Measurements from ENCODE around the gene LYRM9. TPM values are rescaled to one million over a fixed set of nuclear protein-coding genes. Genes with fewer than 3 reads are reported as not detected.

LYRM9 gene
- total RNA-seq, 4 donors from 2014 or later = 12.3 to 35.4 (median 15.2) TPM

- no peak for DNase-seq (ENCODE audit: low spot score in 2 of 2)
- Histone ChIP-seq H3K27me3 (no peaks in the 10 kb centered on the region), H3K27ac (no peak overlapping the region), H3K4me3 (no peak overlapping the region), H3K9me3 (no peaks in the 10 kb centered on the region), H3K36me3 (no peaks in the 10 kb centered on the region), H3K4me1 (no peaks in the 10 kb centered on the region)
- no peak for TF ChIP-seq POLR2AphosphoS5 (IDR thresholded peaks at IDR 0.05)
- TF ChIP-seq POLR2A (IDR thresholded peaks at IDR 0.05) = no peak
- TF ChIP-seq CTCF (IDR thresholded peaks at IDR 0.05) = no peak
- TF ChIP-seq EP300 (IDR thresholded peaks at IDR 0.05) = no peak
Observed at GRCh38 chr17:27938241-27938640, 45.1 kb upstream of the LYRM9 start.

- H3K9me3 ChIP-seq = no peaks in the 10 kb centered on the region
- WGBS = 87% methylated on average over 8 of the region's 8 CpGs
- H3K4me3 ChIP-seq = no peak overlapping the region
- no peaks in the 10 kb centered on the region for H3K27me3 ChIP-seq
- H3K4me1 ChIP-seq = no peaks in the 10 kb centered on the region
- DNase-seq (ENCODE audit: low spot score in 2 of 2) = no peak
- TF ChIP-seq CTCF (IDR thresholded peaks at IDR 0.05) (no peak), POLR2A (IDR thresholded peaks at IDR 0.05) (no peak), EP300 (IDR thresholded peaks at IDR 0.05) (no peak), POLR2AphosphoS5 (IDR thresholded peaks at IDR 0.05) (no peak)
- no peak overlapping the region for H3K27ac ChIP-seq
- no peaks in the 10 kb centered on the region for H3K36me3 ChIP-seq
Observed at GRCh38 chr17:27937025-27937546, 43.9 kb upstream of the LYRM9 start.

- TF ChIP-seq POLR2AphosphoS5 (IDR thresholded peaks at IDR 0.05) (no peak), POLR2A (IDR thresholded peaks at IDR 0.05) (no peak), CTCF (IDR thresholded peaks at IDR 0.05) (no peak)
- no peaks in the 10 kb centered on the region for H3K36me3 ChIP-seq
- no peak for DNase-seq (ENCODE audit: low spot score in 2 of 2)
- H3K9me3 ChIP-seq = no peaks in the 10 kb centered on the region
- H3K4me3 ChIP-seq = no peak overlapping the region
- 75% methylated on average over 6 of the region's 6 CpGs for WGBS
- H3K27me3 ChIP-seq = no peaks in the 10 kb centered on the region
- H3K4me1 ChIP-seq = no peaks in the 10 kb centered on the region
- H3K27ac ChIP-seq = no peak overlapping the region
Observed at GRCh38 chr17:27930000-27930399, 36.8 kb upstream of the LYRM9 start.

- TF ChIP-seq EP300 (IDR thresholded peaks at IDR 0.05) (no peak), CTCF (IDR thresholded peaks at IDR 0.05) (no peak), POLR2A (IDR thresholded peaks at IDR 0.05) (no peak), POLR2AphosphoS5 (IDR thresholded peaks at IDR 0.05) (no peak)
Observed at GRCh38 chr17:27928587-27928986, 35.4 kb upstream of the LYRM9 start.

GRCh38 chr17:27927781-27928180, 34.6 kb upstream of the LYRM9 start:
- Histone ChIP-seq H3K4me1 (no peaks in the 10 kb centered on the region), H3K27ac (no peak overlapping the region), H3K27me3 (no peaks in the 10 kb centered on the region), H3K9me3 (no peaks in the 10 kb centered on the region), H3K4me3 (no peak overlapping the region), H3K36me3 (no peaks in the 10 kb centered on the region)
- no peak for DNase-seq (ENCODE audit: low spot score in 2 of 2)
- TF ChIP-seq CTCF (IDR thresholded peaks at IDR 0.05) (no peak), POLR2A (IDR thresholded peaks at IDR 0.05) (no peak), POLR2AphosphoS5 (IDR thresholded peaks at IDR 0.05) (no peak), EP300 (IDR thresholded peaks at IDR 0.05) (no peak)
- 85% methylated on average over 2 of the region's 2 CpGs for WGBS

More at GRCh38 chr17:27928587-27928986, 35.4 kb upstream of the LYRM9 start:
- Histone ChIP-seq H3K27ac (no peak overlapping the region), H3K36me3 (no peaks in the 10 kb centered on the region), H3K9me3 (no peaks in the 10 kb centered on the region), H3K4me1 (no peaks in the 10 kb centered on the region), H3K4me3 (no peak overlapping the region), H3K27me3 (no peaks in the 10 kb centered on the region)
- DNase-seq (ENCODE audit: low spot score in 2 of 2) = no peak
- 81% methylated on average over 5 of the region's 5 CpGs for WGBS
